Right renal pelvis (tissue), 4 donors: ENCODE data around the gene CAMSAP1. TPM values are rescaled to one million over a fixed set of nuclear protein-coding genes. Genes with fewer than 3 reads are reported as not detected.

Experiments
- DNase-seq, 4 donors: peaks; one replicate each; pipeline ENCODE4 v3.0.0-alpha.2; 2013; ENCODE audit warnings: low read depth in 4 of 4, low spot score in 3 of 4, missing footprints in 1 of 4
- polyA plus RNA-seq, 4 donors: library from polyadenylated mRNA; unstranded; fragments of 120-200 nt; gene quantifications; one replicate each; pipeline ENCODE4 v1.2.1, GENCODE V29; 2013; ENCODE audit not compliant: insufficient read length in 4 of 4

The CAMSAP1 gene
- polyA plus RNA-seq, 4 donors, result 23.7 to 24.9 (median 24.2) TPM

GRCh38 chr9:135848341-135849047, 58.9 kb downstream of the CAMSAP1 start:
- DNase-seq, result no peak

GRCh38 chr9:135847833-135848232, 59.5 kb downstream of the CAMSAP1 start:
- no peak for DNase-seq

- DNase-seq, result no peak
These were observed 66.8 kb downstream of the CAMSAP1 start for GRCh38 chr9:135840539-135840938.

GRCh38 chr9:135840107-135840506, 67.2 kb downstream of the CAMSAP1 start:
- DNase-seq, result no peak

- DNase-seq, result no peak
These were observed 67.8 kb downstream of the CAMSAP1 start for GRCh38 chr9:135839516-135839915.

DNA sequence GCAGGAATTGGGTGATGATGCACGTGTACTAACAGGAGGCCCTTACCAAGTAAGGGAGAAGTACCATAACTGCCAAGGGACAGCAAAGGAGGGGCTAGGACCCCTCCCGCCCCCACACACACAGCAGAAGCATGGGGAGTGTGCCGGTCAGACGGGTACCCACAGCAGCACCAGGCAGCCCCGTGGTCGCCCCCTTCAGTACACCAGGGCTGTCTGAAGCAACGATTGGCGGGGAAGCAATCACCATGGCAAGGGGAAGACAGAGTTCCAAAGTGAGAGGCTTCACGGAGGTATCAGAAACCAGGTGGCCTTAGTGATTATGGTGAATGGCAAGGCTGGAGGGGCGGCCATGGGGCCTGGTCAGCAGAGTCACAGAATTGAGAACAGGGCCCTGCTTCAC, 72.2 kb downstream of the CAMSAP1 start:
- no peak for DNase-seq

DNA sequence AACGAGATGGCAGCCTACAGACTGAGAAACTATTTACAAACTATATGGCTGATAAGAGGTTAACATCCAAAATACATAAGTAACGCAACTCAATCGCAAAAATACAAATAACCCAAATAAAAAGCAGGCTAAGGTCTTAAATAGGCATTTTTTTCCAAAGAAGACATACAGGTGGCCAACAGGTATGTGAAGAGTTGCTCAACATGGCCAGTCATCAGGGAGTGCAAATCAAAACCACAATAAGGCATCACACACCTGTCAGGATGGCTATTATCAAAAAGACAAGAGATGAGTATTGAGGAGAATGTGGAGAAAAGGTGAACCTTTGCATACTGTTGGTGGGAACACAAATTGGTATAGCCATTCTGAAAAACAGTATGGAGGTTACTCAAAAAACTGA, 73.5 kb downstream of the CAMSAP1 start:
- no peak for DNase-seq

GRCh38 chr9:135830496-135830895, 76.8 kb downstream of the CAMSAP1 start:
- no peak for DNase-seq

- no peak for DNase-seq
These were observed 78.7 kb downstream of the CAMSAP1 start for GRCh38 chr9:135828656-135829055.

DNA sequence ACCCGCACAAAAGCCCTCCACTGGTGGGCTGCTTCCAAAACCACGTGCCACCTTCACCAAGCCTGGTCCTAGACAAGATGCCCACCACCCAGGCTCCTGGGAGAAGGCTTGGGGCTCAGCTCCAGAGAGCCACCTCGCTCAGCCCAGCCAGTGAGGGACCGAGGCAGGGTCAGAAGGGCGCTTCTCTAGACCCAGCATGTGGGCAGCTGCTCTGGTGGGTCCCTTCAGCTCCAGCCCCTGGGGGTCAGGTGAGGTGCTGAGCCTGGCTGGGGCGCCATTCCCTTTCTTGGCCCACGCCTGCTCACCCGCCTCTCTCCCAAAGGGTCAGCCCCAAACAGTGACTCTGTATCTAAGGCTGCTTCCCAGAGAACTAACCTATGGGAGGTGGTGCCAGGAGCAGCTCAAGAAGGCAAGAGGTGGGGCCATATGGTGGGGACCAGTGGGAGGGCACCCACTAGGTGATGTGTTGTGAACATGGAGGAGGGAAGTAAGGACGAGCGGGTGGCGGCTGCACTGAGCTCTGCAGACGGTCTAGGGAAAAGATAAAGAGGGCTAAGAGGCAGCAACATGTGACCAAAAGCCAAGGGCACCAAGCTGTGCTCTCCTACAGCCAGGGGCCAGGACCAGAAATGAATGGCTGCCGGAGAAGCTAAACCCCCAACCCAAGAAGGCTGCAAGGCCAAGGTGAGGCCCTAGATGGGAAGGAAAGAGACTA, 79.3 kb downstream of the CAMSAP1 start:
- no peak for DNase-seq

DNA sequence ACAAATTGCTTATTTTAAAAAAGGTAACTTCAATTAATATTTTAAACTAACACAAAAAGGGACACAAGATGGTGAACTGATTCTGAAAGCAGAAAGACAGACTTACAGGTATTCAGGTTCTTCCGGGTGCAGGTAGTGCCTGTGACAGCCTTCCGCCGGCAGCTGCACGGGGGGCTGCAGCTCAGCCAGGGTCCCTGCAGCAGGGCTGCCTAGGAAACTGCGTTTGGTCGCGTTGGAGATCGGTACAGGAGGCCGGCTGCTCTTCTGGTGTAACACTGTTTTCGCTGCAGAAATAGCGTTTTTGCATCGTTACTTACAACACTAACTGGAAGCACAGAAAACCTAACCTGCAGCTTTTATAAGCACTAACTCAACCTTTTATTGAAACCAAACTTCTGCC, 80.0 kb downstream of the CAMSAP1 start:
- DNase-seq, result no peak

DNA sequence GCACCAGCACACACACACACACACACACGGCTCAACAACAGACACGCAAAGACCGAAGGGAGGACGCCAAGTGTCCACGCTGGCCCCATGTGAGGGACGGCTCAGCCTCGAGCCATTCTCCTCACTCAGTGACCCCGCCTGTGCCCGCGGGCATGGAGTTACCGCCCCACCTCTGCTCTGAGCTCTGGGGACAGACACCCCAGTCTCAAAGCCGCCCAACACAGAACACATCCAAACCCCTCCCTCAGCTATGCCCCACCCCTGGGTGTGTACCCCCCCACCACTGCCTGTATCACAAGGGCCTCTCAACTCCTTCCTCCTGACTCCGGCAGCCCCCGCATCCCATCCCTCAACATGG, 81.2 kb downstream of the CAMSAP1 start:
- DNase-seq, result no peak

DNA sequence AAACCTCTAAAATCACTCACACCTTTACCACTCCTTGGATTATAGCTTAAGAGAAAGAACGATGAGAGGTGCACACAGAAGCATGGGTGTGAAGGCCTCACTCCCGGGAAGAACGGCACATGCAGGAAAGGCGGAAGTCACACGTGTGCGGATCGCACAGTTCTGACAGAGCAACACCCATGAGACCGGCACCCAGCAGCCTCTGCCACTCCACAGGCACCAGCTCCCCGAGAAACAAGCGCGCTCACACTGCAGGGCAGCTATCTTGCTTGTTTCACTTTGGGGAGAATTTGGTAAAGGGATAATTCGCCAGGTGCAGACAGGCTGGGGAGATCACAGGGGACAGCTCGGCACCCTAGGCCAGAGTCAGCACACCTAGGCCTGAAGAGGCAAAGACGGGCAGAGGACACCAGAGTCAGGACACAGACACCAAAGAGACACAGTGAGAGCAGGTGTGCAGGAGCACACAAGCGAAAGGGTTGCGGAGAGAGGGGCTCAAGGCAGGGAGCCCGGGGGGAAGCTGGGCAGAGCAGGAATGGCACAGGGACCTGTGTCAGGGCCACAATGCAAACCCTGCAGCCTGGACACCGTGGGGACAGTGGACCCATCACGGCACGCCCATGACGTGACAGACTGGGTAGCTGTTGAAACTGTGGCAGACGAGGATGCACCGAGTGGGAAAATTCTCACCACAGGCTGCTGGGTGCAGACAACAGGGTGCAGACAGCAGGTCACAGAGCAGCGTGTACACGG, 81.7 kb downstream of the CAMSAP1 start:
- DNase-seq, result no peak

DNA sequence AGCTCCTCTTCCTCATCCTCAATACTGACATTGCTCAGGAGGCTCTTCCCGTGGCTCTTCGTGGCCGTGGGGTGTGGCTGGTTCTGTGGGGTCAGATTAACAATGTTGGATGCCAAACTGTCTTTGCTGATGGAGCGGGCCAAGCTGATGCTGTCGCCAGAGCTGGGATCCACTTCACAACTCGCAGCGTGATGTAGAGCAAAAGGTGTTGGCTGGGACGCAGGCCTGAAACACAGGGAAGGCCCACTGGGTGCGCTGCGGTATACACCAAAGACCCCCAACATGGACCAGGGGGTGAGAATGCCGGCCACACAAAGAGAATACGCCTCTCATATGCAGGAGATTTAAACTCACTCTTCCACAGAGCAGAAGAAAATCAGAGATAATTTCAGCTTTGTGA, 84.3 kb downstream of the CAMSAP1 start:
- no peak for DNase-seq

- DNase-seq, result no peak
These were observed 85.0 kb downstream of the CAMSAP1 start for GRCh38 chr9:135822374-135822755.

DNA sequence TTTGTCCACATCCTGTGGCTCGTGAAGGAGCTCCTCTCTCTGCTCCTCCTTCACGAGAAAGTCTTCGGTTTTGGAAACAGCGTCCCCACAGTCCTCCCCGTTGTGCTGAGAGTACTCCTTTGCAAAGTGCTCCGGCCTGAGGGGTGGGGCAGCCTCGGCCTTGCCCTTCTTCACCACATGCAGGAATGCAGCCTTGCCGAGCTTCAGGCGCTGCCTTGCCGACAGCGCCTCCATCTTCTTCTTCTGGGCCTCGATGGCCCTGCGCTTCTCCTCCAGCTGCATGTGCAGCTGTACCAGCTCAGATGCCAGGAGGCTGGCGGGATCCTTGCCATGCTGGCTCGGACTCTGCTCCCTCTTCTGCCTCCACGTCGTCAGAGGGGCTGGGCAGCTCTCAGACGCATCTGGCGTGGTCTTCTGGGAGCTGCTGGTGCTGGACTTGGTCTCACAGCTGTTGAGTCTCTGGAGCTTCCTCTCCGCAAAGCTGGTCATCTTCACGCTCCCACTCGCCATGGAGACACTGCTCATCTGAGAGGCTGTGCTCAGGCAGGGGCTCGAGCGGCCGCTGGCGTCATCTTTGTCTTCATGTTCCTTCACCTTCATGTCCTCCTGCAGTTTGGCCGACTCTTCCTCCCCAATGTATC, 85.5 kb downstream of the CAMSAP1 start:
- no peak for DNase-seq

- no peak for DNase-seq
These were observed 86.2 kb downstream of the CAMSAP1 start for GRCh38 chr9:135821116-135821515.

DNA sequence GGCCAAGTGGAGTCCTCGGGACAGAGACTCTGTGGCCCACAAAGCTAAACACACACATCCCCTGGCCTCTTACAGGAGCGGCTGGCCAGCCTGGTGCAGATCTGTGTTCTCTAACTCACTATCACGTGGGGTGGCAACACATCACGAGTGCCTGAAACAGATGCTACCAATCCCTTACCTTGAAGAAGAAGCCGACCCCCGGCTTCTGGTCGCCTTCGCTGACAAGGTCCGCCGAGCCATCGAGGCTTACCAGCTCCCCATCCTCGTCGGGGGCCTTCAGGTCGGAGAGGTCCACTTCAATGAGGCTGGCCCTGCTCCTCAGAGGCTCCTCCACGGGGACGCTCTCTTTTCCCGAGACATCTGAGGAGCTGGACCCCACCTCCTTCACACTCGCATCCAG, 86.7 kb downstream of the CAMSAP1 start:
- DNase-seq, result no peak

DNA sequence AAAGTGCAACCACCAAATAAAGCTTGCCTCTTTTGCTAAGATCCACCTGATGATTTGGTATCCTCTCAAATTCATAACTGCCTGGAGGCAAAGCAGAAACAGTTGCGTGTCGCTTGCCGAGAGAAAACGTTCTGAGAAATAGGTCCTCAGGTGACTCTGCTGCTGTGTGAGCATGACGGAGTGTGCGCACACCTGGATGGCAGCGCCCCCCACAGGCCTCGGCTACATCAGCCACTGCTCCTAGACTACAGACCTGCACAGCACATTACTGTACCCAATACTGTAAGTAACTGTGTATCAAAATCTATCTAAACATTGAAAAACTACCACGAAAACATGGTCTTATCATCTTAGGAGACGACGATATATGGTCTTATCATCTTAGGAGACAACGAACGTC, 87.4 kb downstream of the CAMSAP1 start:
- DNase-seq, result no peak

- DNase-seq, result no peak
These were observed 88.4 kb downstream of the CAMSAP1 start for GRCh38 chr9:135818718-135819475.
